NT2/D1 (cell line): ENCODE results near the gene GCN1.

Source experiments
- SUZ12 ChIP-seq: IDR thresholded peaks from 2 replicates; pipeline ENCODE4 v1.6.1; 2011; ENCODE audit not compliant: insufficient read length, insufficient read depth; ENCODE audit errors: extremely low read depth
- YY1 ChIP-seq: IDR thresholded peaks from 2 replicates; pipeline ENCODE4 v1.6.1; 2011; ENCODE audit not compliant: insufficient read length, insufficient read depth
- ZNF274 ChIP-seq: IDR thresholded peaks from 2 replicates; pipeline ENCODE4 v1.6.1; 2011; ENCODE audit warnings: mild to moderate bottlenecking, low read depth, low read length

DNA sequence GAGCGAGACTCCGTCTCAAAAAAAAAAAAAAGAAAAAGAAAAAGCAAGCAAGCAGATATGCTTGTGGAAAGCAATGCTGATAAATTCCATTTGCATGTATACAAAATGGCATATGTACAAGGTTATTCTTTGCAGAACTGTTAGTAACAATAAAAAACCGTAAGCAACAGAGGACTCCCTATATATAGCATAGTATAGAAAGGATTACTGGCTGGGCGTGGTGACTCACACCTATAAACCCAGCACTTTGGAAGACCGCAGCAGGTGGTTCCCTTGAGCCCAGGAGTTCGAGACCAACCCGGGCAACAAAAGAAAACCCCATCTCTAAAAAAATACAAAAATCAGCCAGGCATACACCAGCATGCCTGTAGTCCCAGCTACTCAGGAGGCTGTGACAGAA is 13.5 kb downstream of the GCN1 start:
- TF ChIP-seq ZNF274 (no peak), YY1 (no peak), SUZ12 (no peak)
